Stimulated activated CD4-positive, alpha-beta T cell treated with anti-CD3 and anti-CD28 coated beads, Interleukin-15, amount 100 ng/mL, for 48 hours (primary cell): ENCODE results near the gene SYPL1.
"Not testable (repeated sequence)": the region's sequence is repeated elsewhere in the genome, so short reads cannot be mapped to it uniquely, and the experiment has no call there.

Experiments used
- DNase-seq, 2 donors: peaks; one replicate each; pipeline ENCODE4 v3.0.0-alpha.2; 2020; ENCODE audit warnings: low read depth in 2 of 2

SYPL1 gene

DNA sequence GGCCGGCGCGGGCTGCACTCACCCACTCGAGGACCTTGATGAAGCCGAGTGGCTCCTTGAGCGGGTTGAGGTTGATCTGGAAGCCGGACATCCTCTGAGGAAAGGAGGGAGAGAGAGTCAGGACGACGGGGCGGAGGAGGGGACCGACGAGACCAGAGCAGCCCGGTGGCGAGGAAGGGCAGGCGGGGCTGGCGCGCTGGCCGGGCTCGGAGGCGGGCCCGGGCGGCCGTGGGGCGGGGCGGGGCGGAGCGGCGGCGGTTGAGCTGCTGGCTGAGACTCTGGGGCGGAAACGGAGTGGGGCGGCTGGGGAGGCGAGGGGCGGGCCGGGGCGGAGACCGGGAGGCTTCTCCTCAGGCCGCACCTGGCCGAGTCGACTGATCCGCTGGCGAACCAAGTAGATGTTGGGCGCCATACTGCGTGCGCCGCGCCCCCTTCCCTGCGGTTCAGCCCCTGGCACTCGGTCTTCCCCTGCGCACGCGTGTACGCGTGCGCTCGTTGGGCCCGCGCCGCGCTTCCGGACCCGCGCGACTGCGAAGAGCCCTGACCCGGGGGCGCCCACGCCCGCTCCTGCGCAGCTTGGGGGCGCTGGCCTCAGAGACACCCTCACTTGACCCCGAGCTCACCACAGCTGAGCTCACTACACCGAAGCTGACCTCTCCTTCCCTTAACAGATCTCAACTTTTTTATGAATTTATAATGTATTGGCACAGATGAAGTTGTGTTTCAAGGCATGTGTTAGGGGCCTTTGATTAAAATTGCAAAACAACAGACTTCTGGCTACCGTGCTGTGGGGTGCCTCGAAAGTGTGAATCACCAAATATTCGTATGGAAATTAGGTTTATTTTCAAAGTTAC, at the start of gene SYPL1:
Gene SYPL1 (minus strand): TSS at position 195 of the 854 bp plus-strand sequence. CDS start 104 bp downstream, at position 91.
- peak; percentile 84 to 89 for DNase-seq

DNA sequence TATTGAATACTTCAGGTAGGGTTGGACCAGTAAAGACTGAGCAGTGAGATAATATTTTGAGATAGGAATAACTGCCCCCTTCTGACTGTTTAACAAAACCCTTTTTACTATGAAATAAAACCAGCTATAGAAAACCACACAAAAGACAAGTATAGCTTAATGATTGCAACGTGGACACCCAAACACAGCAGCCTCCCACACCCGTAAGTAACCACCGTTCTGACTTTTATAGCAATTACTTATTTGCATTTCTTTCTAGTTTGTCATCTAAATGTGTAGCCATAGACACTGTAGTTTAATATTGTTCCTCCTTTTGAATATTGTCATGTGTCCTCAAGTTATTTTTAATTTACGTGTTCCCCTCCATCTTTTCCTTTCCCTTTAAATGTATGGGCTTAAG, 42.9 kb upstream of the SYPL1 start:
- DNase-seq: no peak

DNA sequence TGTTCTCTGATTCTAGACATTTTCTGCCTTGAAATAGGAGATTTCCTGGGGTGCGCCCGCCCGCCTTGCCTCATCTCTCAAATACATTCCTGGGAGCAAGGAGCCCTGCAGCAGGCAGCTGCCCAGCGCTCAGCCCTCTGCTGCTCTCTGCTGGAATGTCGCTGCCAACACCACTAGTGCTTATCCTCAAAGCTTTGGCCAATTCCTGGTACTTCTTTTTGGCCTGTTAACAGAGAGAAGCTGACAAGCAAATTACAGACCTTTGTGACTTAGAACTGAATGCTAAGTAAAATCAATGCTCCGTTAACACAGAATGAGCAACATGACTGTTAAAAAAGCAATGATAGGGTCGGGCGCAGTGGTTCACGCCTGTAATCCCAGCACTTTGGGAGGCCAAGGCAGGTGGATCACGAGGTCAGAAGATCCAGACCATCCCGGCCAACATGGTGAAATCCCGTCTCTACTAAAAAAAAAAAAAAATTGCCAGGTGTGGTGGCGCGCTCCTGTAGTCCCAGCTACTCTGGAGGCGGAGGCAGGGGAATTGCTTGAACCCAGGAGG, 41.9 kb upstream of the SYPL1 start:
- peak; percentile 54 to 61 for DNase-seq

- no peak for DNase-seq
Measured at GRCh38 chr7:106152313-106152665, 40.2 kb upstream of the SYPL1 start.

GRCh38 chr7:106151459-106152312, 39.6 kb upstream of the SYPL1 start:
- no peak for DNase-seq

DNA sequence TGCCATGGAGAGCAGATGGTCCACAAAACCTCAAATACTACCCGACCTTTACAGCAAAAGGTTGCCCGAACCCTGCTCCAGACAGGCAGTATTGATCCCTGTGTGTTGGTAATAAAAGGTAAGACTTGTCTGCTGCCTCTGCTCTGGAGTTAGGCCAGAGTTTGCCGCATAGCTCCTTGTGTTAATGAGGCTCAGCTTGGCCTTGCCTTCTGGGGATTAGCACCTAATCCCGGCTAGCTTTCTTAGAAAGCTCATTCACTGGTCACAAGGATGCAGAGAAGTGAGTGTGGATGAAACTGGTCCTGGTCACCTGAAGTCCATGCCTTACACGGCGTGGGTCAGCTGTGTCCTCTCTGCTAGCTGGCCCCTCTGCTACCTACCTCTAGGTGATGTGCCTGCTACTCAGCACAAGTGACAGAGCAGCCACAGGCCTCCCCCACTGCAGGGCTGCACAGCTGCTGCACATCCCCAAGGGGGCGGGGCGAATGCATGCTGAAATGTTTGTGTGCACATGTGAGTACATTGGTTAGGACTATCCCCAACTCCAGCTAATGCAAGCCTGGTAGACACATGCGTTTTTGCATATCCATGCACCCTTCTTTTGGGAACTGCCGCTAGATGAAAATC, 31.7 kb upstream of the SYPL1 start:
- DNase-seq: no peak

- no peak for DNase-seq
Measured at GRCh38 chr7:106142136-106142535, 30.0 kb upstream of the SYPL1 start.

- DNase-seq: no peak
Measured at GRCh38 chr7:106140406-106141173, 28.5 kb upstream of the SYPL1 start.

- DNase-seq: no peak
Measured at GRCh38 chr7:106139265-106140251, 27.4 kb upstream of the SYPL1 start.

DNA sequence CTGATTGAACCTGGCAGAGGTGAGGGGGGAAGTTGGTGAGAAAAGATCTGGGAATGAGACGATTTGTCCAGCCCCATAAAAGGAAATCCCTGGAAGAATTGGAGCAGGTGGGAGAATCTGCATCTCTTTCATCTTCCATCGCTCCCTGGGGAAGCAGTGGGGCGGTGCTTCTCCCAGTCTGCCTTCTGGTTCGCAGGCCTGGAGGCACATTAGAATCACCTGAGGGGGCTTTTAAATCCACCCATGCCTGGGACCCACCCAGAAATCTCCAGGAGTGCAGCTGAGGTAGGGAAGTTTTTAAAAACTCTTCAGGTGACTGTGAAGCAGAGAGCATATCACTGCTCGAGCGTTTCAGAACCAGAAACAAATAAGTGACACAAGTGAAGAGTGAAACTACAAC, 26.7 kb upstream of the SYPL1 start:
- DNase-seq: no peak

DNA sequence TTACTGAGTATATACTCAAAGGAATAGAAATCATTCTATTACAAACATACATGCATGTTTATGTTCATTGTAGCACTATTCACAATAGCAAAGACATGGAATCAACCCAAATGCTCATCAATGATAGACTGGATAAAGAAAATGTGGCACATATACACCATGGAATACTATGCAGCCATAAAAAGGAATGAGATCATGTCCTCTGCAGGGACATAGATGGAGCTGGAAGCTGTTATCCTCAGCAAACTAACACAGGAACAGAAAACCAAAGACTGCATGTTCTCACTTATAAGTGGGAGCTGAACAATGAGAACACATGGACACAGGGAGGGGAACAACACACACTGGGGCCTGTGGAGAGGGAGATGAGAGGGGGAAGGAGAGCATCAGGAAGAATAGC, 26.1 kb upstream of the SYPL1 start:
- not testable (repeated sequence) for DNase-seq

- DNase-seq: no peak
Measured at GRCh38 chr7:106134241-106134640, 22.1 kb upstream of the SYPL1 start.

DNA sequence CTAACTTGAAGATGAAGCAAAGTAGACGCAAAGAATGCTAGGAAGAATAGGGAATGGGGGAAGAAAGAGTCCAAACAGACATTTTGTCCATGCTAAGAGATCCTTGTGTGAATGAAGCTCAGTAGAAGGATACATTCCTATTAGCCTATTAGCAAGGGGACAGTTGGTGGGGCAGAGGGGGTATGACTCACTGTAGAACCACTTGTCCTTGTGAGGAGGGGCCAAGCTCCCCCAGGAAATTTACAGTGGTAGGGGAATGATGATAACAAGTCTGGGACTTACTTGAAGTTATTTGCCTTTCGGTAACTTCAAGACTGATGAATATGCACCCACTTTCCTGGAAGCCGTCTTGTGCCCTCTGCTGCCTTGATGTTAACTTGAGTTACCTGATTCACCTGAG, 17.2 kb upstream of the SYPL1 start:
- no peak for DNase-seq

DNA sequence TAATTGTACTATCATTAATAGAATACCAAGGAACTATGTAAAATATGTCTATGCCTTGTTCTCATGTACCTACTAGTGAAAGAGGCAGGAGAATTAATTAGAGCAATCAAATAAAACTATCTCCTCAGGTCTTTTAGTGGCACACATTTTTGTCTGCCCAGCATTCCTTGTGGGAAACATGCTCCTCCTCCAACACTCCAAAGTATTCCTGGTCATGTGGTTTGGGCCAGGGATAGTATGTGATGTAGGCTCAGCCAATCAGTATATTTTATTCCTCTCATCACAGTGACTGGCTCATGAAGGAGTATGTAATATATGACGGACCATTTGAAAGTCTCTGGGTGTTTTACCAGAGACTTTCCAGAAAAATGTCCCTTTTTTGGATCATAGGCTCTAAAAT, 16.7 kb upstream of the SYPL1 start:
- no peak for DNase-seq

DNA sequence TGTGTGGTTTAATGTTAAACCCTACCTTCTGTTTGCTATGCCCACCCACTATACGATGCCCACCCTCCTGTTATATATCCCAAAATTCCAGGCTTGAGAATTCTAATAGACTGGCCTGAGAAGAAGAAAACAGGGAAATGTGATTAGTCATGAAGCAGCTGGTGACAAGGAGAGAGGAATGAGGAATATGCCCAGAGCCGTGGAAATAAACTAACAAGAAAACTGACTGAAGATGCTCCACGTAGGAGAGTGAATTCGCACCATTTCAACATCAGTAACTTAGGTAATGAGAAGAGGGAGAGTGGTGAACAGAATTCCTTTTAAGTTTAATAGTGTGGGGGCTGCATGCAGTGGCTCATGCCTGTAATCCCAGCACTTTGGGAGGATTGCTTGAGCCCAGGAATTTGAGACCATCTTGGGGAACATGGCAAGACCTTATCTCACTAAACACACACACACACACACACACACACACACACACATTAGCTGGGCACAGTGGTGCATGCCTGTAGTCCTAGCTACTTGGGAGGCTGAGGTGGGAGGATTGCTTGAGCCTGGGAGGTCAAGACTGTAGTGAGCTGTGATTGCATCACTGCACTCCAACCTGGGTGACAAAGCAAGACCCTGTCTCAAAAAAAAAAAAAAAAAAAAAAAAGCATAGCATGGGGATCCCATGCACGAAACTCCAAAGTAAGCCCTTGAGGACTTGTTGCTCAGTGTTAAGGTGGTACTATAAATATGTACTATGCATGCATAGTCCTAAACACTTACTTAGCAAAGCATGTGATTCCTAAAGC, 16.1 kb upstream of the SYPL1 start:
- DNase-seq: no peak

DNA sequence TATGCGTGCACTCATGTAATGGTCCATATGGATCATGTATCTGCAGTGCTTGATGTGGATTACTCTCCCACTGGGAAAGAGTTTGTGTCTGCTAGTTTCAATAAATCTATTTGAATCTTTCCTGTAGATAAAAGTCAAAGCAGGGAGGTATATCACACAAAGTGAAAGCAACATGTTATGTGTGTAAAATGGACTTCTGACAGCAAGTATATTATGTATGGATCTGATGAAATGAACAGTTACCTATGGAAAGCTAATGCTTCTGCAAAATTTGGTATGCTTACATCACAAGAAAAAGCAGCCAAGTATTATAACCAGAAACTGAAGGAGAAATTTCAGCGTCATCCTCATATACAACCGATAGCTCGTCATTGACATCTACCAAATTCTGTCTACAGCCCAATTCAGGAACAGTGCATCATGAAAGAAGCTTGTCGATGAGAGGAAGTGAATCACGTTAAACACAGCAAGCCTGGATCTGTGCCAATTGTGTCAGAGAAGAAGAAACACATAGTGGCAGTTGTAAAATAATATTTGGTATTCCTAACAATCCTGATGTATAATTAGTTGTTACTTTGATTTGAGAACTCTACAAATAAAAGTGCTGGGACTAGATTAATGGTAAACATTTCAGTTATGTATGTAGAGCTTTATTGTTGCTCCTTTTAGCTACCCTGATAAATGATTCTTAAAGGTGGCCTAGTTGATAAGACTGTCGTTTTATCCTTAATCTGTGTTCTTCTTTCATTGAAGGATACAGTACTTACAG, 14.2 kb upstream of the SYPL1 start:
- peak; percentile 26 to 51 for DNase-seq

DNA sequence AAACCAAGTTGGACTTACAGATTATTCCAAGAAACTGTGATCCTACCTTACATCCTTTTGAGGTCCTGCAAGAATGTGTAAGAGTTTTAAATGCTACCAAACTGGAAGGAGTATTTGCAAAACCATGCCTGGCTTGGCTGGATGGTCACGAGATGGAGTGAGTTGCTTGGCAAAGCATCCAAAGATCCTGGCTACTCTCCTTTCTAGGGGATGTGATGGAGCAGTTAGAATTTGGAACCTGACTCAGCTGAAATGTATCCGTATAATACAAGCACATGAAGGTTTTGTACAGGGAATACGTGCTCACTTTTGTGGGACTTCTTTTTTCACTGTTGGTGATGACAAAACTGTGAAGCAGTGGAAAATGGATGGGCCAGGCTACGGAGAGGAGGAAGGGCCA, 13.3 kb upstream of the SYPL1 start:
- no peak for DNase-seq

DNA sequence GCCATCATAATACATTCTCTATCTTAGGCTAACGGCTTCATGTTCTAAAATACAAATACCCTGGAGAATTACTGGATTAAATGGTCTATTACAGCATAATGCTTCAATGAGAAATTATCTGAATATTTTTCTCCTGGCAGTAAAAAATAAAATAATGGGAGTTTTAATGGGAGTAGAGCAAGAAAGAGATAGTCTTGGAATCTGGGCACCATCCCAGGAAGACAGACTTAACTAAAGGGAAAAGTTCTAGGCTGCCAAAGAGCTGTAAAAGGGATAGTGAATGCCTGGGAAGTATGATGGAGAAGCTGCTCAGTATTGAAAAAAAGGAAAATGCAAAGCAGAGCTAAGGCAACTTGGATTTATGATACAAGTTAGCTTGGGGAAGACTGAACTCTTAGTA, 12.1 kb upstream of the SYPL1 start:
- DNase-seq: no peak

- DNase-seq: no peak
Measured at GRCh38 chr7:106122713-106123112, 10.6 kb upstream of the SYPL1 start.
